HG02759 (cell line): ENCODE results near the gene KRTAP12-2.
"Not testable (repeated sequence)": the region's sequence is repeated elsewhere in the genome, so short reads cannot be mapped to it uniquely, and the experiment has no call there.

Experiments used
- ATAC-seq: cut with Tn5 transposase; IDR thresholded peaks from one replicate; pipeline ENCODE4 v1.9.1; 2021; ENCODE audit warnings: mild to moderate bottlenecking, moderate library complexity; ENCODE audit not compliant: unreplicated experiment

Gene KRTAP12-2

DNA sequence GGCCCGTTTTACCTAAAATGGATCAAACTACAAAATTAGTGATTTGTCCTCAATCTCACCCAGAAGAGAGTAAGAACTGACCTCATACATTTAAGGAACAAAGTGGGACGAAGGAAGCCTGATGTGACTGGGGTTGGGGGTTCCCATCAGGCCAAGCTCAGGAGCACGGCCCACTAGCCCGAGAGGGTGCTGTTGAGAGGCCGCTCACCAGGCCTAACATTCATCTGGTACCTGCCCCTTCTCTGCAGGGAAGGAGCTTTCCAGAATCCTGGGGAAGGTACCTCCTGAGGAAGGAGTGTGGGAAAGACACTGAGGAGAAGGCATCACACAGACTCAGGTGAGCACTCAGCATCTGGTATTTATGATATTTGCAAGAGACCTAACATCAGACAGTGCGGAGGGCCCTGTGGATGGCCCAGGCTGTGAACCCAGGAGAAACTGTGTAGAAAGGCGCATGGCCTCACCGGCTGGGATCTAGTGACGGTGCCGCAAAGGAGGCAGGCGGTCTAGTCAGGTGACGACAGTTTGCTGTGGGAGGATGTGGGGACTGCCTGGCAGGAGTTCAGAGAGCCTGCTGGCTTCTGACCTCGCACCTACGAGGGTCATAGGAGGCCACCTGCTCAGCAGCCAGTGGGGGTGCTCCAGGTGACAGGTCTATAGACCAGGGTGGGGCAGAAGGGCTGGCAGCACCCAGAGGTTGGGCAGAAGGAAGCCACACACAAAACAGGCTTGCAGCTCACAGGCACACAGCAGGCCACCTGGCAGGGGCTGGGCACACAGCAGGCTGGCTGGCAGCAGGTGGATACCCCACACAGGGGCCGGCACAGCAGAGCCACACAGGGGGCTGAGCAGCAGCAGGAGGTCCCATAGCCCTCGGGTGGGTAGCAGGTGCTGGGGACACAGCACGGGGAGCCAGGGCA is 12.8 kb downstream of the KRTAP12-2 start:
- ATAC-seq, result no peak

DNA sequence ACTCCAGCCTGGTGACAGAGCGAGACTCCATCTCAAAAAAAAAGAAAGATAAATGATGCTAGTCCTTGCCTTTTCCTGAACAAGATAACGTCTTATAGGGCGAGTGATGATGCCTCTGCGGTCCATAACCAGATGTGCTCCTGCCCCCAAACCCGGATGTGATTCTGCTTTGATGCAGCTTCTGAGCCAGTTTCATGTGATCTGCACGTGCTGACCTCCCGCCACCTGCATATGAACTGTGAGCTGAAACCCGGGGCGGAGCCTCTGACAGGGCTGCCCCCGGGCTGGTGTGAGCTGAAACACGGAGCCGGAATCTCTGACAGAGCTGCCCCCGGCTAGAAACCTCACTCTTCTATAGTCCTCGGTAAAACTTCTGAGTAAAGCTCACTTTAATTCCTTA is 13.6 kb downstream of the KRTAP12-2 start:
- no peak for ATAC-seq

DNA sequence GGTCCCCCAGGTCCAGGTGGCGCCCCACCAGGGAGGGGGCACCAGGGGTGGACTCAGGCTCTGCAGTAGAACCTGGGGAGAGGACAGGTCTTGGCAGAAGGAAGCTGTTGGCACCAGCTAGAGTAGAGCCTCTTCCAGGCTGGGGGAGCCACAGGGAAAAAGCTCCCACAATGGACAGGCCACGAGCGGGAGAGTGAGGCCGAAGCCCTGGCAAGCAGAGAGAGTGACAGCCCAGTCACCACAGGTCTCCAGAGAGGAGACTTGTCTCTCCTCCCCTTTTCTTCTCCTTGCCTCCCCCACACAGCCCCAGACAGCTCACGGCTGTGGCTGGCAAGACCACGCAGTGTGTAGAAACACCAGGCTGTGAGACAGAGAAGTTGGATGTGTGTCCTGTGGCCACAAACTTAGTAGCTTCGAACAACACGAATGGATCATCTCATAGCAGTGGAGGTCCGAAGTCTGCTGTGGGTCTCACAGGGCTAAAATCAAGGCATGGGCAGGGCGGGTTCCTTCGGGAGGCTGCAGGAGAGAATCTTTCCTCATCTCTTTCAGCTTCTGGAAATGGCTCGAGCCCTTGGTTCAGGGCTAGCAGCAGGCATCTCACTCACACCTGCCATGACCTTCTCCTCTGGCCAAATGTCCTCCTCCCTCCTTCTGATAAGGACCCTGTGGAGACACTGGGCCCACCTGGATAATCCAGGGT is 15.6 kb downstream of the KRTAP12-2 start:
- no peak for ATAC-seq

DNA sequence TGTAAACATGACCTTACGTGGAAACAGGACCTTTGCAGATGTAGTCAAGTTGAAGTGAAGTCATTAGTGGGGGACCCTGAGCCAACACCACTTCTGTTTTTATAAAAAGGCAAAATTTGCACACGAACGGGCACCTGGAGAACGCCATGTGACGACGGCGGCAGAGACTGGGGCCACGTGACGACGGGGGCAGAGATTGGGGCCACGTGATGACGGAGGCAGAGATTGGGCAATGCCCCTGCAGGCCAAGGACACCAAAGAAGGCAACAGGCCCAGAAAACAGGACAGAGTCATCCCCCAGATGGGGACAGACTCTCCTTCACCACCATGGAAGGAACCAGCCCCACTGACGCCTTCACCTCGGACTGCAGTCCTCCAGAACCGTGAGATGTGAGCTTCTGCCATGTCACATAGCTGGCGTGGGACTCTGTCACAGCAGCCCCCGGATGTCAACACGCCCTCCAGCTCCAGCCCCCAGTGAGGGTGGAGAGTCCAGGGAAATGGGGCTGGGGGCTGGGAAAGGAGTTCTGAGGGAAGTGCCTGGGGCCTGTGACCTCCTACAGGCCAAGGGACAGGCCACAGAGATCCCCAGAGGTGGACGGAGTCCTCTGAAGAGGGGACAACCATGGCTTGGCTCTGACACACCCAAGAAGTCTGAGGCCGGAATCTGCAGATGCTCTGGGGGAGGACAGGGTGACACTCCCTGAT is 16.3 kb downstream of the KRTAP12-2 start:
- ATAC-seq, result no peak

DNA sequence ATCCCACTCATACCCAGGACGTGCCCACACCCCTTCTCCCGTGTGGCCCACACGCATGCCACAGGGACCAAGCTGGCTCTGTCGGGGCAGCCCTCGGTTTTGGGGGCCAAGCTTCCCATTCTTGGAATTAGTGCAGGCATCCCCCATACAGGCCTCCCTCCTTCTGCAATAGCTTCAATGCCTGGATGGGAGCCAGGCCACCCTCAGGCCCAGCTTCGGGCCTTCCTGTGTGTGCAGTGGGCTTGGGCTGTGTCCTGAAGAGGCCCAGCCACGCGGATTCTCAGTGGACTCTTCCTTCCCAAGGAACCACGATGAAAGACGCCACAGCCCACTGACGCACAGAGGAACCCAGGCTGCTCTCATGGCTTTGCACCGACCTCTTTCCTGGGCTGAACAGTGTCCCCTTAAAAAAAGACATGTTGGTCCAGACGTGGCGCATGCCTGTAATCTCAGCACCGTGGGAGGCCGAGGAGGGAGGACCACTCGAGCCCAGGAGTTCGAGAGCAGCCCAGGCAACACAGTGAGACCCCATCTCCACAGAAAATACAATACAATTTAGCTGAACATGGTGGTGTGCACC is 17.1 kb downstream of the KRTAP12-2 start:
- ATAC-seq, result no peak

DNA sequence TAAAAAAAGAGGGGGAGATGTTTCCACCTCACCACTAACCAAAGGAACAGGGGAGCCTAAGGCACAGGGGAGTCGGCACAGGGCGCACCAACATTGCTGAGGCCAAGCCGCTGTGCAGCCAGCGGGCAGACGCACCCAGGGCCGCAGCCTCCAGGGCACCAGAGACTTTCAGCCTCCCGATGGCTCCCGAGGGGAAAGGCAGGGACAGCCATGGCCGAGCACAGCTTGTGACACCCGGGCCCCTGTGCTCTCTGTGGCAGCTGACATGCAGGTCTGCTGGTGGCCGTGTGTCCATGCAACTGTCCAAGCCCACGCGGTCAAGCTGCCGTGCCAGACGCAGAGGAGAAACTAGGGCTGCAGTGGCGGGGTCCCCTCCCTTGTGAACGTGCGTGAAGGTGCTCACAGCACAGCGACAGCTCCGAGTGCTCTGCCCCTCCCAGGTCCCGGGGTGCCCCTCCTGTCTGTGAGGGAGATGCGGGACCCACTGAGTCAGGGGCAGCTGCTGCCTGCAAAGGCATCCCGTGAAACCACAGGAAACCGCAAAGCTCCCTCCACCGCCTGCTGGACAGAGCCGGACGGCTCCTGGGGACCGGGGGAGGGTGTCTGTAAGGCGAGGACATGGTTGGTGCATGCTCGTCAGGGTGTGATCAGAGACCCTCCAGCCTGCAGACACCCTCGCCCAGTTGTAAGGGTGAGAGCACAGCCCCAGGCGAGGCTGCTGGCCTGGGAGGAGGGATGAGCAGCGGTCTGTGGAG is 18.0 kb downstream of the KRTAP12-2 start:
- ATAC-seq, result no peak

DNA sequence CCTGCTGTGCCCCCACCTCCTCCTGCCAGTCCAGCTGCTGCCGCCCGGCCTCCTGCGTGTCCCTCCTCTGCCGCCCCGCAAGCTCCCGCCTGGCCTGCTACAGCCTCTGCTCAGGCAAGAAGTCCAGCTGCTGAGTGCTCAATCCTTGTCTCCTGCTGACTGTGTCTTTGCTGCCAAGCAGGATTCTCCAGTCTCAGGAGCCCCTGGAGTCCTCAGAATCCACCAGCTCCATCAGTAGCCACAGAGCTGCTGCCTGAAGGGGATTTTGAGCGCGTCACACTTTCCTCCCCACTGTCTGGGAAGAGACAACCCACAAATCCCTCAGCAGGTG is 19.5 kb downstream of the KRTAP12-2 start:
- ATAC-seq, result no peak

DNA sequence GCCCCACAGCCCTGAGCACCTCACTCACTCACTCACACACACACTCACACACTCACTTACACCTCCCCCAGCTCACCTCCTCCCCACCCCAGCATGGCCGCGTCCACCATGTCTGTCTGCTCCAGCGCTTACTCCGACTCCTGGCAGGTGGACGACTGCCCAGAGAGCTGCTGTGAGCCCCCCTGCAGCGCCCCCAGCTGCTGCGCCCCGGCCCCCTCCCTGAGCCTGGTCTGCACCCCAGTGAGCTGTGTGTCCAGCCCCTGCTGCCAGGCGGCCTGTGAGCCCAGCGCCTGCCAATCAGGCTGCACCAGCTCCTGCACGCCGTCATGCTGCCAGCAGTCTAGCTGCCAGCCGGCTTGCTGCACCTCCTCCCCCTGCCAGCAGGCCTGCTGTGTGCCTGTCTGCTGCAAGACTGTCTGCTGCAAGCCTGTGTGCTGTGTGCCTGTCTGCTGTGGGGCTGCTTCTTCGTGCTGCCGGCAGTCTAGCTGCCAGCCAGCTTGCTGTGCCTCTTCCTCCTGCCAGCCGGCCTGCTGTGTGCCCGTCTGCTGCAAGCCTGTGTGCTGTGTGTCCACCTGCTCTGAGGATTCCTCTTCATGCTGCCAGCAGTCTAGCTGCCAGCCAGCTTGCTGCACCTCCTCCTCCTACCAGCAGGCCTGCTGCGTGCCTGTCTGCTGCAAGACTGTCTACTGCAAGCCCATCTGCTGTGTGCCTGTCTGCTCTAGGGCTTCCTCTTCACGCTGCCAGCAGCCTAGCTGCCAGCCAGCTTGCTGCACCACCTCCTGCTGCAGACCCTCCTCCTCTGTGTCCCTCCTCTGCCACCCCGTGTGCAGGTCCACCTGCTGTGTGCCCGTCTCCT is 20.1 kb downstream of the KRTAP12-2 start, which contains the start of gene KRTAP10-11:
KRTAP10-11 (plus strand) TSS at position 49 of the 856 bp plus-strand sequence; CDS start at position 94, 45 bp downstream.
- not testable (repeated sequence) for ATAC-seq

DNA sequence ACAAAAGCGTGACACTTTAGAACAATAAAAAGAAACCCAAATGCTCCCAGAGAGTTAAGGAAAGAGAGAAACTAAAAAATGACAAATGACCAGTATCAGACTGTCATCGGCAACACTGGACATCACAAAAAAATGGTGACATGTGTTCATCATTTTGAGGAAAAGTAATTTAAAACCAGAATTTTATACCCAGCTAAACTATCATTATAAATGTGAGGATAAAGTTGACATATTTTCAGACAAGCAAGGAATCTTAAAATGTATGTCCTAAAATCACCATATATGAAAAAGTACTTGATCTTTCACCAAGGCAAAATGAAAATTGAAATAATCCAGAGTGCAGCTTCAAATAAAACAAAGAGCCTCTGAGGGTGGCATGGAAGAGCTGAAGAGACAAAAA is 21.8 kb downstream of the KRTAP12-2 start:
- ATAC-seq, result no peak

DNA sequence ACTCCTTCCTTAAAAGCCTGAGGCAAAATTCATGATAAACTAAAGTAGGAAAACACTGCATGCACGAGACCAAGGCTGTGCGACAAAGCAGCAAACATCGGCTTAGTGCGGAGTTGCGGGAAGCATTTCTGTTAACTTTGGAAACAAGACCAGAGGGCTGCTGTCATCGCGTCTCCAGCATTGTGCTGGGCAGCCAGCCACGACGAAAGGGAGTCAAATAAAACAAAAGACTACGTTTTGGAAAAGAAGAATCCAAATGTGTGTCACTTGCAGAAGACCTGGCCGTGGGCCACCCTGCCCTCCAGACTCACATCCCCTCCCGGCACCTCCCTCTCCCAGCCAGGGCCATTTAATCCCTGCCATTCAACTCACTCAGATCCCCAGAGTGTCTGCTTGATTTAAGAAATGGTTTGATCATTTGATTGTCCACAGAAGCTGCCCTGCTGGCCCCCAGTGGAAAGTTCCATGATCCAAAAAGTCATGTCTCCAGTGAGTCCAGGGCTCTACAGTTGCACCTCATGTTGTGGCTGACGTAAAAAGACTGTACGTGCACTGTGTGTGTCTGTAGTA is 22.9 kb downstream of the KRTAP12-2 start:
- ATAC-seq, result no peak

DNA sequence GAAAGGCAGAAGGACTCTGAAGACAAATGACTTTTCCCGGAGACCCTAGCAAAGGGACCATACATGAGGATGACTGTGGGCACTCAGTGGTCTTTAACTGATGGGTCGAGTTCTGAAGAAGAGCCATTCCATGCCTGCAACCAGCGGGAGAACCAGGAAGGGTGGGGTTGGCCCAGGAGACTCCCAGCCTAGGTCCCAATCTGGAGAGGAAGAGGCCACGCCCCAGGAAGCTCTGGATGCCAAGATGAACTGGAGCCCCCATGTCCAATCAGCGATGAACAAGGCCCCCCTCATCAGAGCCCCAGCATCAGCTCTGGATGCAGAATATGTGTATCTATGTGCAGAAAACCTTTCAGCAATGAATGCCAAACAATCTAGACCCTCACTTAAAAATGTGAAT is 26.0 kb downstream of the KRTAP12-2 start:
- no peak for ATAC-seq

DNA sequence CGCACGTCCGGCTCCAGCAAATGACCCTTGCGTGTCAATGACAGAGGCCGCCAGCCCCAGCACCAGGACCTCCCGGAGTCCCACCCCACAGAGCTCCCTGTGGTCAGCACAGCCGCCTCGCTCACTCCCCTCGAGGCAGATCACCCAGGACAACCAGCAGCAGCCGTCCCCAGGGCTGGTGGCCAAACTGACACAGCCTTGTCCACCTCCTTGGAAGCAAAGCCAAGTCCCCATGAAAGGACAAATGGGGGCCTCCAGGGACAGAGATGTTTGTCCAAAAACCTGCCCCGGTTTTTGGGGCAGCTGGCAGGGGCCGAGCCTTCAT is 27.4 kb downstream of the KRTAP12-2 start:
- ATAC-seq, result no peak

DNA sequence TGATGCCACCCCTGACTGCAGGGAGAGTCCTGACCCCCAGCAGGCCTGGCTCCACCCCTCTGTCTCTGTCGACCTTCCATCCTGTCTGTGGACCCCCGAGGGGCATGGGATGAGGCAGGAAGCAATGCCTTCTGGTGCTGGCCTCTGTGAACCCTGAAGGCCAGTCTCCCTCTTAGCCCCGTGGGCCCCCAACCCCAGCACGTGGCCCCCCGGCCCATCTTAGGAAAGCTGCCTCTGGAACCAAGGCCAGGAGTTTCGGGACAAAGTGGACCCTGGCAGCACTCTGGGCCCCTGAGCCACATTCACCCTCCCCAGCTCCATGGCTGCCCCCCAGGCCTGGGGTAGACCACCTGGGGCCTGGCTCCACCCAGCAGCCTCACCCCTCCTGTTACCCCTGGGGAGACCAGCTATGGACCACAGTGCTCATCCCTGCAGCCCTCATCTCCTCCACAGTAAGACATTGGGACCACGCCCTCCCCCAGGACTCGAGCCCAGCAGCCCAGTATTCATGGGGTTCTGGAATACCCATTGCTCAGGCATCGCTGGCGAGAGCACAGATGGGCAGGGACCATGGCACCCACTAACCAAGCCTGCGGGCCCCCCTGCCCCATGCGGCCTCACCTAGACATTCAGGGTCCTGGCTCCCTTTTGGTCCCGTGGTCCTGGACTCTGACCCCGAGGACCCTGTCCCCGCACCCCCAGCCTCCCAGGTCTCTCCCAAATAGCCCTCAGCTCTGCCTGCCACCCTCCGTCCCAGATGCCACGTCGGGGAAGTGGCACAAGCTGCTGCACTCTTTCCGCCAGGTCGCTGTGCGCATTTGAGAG is 28.0 kb downstream of the KRTAP12-2 start:
- ATAC-seq, result not testable (repeated sequence)

DNA sequence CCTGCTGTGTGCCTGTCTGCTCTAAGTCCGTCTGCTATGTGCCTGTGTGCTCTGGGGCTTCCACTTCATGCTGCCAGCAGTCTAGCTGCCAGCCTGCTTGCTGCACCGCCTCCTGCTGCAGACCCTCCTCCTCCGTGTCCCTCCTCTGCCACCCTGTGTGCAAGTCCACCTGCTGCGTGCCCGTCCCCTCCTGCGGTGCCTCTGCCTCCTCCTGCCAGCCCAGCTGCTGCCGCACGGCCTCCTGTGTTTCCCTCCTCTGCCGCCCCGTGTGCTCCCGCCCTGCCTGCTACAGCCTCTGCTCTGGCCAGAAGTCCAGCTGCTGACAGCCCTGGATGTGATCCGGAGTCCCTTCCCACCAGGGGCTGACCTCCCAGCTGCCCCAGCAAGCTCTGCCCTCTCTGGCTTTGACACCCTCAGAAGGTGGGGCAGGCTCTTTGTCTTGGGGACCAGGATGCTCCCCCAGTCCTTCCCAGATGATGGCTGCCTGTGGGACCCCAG is 28.8 kb downstream of the KRTAP12-2 start:
- not testable (repeated sequence) for ATAC-seq

DNA sequence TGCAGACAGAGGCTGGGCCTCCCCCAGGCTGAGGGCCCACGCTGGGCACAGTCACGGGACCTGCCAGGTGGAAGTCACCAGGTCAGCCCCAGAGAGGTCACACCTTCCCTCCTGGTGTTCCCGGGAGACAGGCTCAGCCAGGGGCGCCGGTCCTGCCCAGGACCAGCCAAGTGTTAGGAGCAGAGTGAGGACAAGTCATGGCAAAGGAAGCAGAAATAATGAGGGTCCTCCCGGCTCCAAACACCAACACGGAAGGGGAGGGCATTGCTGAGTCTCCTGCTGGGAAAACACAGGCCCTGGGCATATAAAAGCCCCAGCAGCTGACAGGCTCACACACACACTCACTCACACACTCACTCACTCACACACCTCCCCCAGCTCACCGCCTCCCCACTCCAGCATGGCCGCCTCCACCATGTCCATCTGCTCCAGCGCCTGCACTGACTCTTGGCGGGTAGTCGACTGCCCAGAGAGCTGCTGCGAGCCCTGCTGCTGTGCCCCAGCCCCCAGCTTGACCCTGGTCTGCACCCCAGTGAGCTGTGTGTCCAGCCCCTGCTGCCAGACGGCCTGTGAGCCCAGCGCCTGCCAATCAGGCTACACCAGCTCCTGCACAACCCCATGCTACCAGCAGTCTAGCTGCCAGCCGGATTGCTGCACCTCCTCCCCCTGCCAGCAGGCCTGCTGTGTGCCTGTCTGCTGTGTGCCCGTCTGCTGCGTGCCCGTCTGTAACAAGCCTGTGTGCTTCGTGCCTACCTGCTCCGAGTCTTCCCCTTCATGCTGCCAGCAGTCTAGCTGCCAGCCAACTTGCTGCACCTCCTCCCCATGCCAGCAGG is 29.5 kb downstream of the KRTAP12-2 start, which contains the start of gene KRTAP10-10:
KRTAP10-10 (plus strand) TSS at position 339 of the 833 bp plus-strand sequence; CDS start at position 401, 62 bp downstream.
- no peak for ATAC-seq

DNA sequence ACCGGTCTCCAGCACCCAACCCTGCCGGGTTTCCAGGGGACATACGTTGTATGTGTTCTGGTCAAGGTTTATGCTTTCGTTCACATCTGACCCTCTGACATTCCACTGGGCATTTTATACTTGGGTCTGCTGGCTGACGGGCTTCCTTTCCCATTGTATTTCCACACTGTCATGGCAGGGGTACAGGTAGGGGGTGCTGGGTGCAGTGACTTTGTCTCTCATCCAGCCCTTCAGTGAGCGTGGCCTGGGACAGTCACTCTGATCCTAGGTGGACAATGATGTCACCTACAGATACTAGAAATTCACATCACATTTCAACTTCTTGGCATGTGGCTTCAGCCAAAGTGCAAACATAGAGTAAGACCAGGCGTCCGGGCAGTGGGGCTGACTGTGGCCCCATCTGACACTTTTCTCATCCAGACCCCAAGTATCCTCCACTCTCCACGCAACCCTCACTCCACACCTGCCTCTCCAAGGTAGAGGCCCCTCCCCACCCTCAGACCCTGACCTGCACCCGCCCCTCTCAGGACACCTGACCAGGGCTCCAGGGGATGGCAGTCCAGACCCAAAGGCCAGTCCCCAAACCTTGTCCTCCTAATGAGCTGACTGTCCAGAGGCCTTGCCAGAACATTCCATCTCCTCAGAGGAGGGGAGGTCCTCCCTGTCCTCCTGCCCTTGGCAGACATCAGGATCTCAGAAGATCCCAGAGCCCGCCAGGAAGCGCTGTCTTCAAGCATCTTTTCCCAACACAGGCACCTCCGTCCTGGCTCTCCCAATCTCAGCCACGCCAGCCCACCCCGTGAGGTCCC is 30.3 kb downstream of the KRTAP12-2 start:
- no peak for ATAC-seq
